GM19351 (cell line): Measurements from ENCODE around the gene SEMA5A.
"Not testable (repeated sequence)": the region's sequence is repeated elsewhere in the genome, so short reads cannot be mapped to it uniquely, and the experiment has no call there.

ENCODE experiments used
- ATAC-seq: cut with Tn5 transposase; IDR thresholded peaks from one replicate; pipeline ENCODE4 v1.9.1; 2021; ENCODE audit warnings: mild to moderate bottlenecking, moderate library complexity; ENCODE audit not compliant: unreplicated experiment

SEMA5A gene

DNA sequence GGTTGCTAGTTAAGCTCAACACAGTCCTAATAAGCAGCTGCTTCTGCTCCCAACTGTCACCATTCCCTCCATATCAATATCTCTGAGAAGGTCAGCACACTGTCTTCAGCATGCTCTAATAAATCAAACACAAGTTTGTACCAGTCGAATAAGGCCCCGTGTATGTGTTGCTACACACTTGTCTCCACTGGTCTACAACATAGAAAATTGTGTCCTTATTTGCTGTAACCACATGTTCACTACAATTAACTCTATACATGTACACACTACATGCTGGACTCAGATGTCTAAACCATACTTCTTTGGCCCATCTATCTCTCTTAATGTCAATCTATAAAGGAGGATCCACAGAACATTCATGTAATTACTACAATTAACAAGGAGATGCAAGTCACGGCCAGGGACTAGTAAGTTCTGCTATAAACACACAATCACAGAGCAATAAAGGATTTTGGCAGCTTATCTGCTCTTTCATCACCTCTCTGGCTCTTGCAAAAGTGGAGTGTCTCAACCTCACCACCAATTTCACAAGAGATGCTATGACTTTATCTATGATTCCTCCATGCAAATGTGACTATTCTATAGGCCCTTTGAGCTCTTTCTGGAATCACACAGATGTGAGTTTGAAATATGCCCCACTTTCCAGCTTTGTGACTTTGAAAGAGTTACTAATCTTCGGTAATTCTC is 143.9 kb downstream of the SEMA5A start:
- ATAC-seq: no peak

DNA sequence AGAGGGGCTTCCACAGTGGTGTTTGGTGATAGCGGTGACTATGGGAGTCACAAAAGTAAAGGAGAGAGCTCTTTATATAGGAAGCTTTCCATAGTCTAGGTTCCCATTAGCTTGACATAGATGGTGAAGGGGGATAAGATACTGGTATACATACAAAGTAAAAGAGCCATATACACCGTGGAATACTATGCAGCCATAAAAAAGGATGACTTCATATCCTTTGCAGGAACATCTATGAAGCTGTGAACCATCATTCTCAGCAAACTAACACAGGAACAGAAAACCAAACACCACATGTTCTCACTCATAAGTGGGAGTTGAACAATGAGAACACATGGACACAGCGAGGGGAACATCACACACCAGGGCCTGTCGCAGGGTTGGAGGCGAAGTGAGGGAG is 146.1 kb downstream of the SEMA5A start:
- not testable (repeated sequence) for ATAC-seq

DNA sequence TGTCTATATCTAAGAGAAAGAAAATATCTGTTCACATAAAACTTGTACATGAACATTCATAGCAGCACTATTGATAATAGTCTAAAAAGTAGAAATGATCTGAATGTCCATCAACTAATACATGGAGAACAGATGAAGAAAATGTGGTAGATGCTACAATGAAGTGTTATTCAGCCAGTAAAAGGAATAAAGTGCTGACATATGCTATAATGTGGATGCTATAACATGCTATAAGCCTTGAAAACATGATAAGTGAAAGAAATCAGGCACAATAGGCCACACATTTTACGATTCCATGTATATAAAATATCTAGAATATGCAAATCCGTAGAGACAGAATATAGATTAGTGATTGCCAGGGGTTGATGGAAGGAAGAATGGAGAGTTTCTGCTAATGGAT is 146.8 kb downstream of the SEMA5A start:
- ATAC-seq: no peak

- no peak for ATAC-seq
Observed at GRCh38 chr5:9398227-9398626, 147.6 kb downstream of the SEMA5A start.

- no peak for ATAC-seq
Observed at GRCh38 chr5:9396285-9396770, 149.5 kb downstream of the SEMA5A start.

DNA sequence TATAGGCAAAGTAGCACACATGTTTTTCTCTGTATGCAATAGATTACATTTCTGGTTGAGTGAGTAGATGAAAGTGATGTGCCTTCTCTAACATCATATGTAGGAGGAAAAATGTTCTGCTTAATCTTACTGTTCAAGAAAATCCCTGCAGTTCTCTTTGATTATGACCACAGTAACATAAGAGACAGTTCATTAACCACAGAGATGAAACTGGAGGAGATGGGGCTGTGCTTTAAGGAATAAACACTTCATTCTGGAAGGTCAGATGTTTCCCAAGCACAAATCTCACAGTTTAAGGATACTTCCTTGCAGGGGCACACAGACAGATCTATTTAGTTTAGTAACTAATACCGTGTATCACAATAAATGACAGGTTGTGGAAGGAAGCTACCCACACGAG is 150.2 kb downstream of the SEMA5A start:
- no peak for ATAC-seq

DNA sequence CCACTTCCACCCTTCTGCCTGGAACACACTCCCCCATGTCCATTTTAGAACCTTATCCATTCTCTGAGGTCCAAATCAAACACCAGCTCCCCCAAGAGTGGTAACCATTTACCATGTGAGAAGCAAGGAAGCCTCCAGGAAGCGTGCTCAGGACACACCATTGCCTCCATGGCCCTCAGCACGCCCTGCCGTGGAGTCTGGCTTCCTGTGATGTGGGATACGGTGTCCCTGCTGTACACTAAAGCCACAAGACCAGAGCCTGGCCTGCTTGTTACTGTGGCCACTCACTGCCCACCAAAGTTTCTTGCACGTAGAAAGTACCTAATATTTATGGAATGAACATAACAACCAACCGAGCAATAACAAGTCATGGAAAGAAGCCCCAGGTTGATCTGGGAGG is 151.7 kb downstream of the SEMA5A start:
- no peak for ATAC-seq

DNA sequence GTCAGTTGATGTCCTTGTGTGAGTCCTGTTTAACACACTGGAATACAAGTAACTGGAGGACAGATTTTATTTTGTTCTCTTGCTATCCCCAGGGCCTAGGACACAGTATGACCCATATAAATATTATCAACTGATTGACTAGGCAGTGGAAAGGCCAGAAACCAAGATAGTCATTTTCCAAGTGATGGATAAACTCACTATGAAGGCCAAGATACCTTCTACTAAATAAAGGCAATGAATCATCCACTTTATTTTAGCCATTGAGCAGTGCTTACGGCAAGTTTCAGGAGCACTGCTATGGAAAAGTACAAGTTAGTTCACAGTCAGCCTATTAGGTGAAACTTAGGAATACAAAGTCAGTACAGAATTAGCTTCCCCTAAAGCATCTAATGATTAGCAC is 153.2 kb downstream of the SEMA5A start:
- no peak for ATAC-seq

- ATAC-seq: no peak
Observed at GRCh38 chr5:9391080-9391479, 154.8 kb downstream of the SEMA5A start.

GRCh38 chr5:9390113-9390512 is 155.8 kb downstream of the SEMA5A start:
- no peak for ATAC-seq

GRCh38 chr5:9388941-9389674 is 156.8 kb downstream of the SEMA5A start:
- ATAC-seq: no peak

DNA sequence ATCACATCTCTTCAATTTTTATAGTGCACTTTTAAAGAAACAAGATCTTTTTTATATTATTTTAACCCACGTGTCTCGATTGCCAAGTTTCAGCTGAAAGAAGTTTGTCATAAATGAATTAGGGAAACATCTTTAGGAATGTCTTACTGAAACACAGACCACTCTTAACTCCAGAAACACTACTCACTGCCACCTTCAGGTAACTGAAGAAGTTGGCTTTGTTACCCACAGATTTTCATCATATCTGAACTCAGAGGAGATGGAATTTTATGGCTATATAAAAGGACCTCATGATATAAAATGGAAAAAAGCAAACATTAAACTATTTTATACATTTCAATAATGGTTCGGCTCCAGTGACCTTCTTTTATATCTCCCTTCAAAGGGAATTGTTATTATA is 158.0 kb downstream of the SEMA5A start:
- no peak for ATAC-seq

DNA sequence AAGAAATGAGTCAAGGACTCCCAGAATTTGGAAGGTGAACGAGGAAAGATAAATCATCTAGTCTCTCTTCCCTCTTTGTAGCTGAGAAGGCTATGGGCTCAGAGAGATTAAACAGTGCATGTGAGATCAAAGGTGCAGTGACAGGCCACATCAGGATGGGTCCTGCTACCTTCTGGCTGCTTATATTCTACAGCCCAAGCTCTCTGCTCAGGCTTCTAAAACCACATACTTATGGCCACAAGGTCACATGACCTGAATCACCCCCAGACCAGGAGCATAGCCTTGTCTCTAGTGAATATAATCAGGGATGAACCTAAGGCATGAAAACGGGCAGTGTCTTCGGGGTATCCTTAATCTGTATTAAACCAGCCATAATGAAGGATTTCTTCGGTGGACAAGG is 158.9 kb downstream of the SEMA5A start:
- ATAC-seq: no peak

- ATAC-seq: no peak
Observed at GRCh38 chr5:9382522-9382921, 163.4 kb downstream of the SEMA5A start.

DNA sequence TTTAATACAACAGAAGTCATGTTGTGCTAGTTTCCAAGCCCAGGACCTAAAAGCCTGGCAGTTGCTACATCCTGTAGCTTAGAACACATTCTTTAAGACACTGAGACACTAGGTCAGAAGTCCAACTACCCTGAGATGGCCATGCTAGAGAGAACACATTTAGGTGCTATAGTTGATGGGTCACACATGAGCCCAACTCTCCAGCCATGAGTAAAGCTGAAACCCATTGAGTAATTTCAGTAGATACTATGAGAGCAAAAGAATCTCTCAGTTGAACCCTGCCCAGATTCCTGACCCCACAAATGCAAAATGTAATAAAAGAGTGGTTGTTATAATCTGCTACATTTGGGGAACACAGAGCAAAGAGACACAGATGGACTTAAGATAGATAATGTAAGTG is 164.4 kb downstream of the SEMA5A start:
- peak; percentile 95 for ATAC-seq

GRCh38 chr5:9380109-9380508 is 165.8 kb downstream of the SEMA5A start:
- ATAC-seq: no peak

DNA sequence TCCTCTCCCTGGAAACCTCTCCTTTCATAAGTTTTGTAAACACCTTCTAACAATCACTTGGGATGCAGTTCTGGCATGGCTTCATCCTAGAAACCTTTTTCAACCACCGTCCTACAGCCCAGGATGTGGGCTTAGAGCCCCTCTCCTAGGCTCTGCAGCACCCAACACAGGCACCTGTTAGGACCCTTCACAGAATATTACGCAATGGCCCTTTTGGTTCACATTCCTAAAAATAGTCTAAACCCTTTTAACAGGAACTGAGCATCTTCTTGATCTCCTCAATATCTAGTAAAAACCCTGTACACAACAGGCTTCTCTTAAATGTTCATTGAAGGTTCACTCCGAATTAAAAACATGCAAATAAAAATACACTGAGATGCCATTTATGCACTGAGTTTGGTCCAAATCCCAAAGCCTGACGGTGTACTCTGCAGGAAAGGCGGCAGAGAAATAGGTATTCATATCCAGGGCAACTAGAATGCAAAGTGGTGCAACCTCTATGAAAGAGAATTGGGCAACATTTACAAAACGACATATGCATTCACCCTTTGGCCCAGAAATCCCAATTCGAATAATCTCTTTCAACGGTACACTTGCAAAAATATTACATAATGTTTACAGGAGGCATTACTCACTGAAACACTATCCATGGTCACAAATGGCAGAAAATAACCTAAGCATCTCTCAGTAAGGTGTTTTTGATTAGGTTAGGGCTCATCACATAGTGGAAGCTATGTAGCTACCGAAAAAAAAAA is 169.3 kb downstream of the SEMA5A start:
- no peak for ATAC-seq

- ATAC-seq: no peak
Observed at GRCh38 chr5:9375756-9376155, 170.1 kb downstream of the SEMA5A start.

GRCh38 chr5:9374025-9374424 is 171.8 kb downstream of the SEMA5A start:
- ATAC-seq: no peak

- ATAC-seq: no peak
Observed at GRCh38 chr5:9373571-9373970, 172.3 kb downstream of the SEMA5A start.

DNA sequence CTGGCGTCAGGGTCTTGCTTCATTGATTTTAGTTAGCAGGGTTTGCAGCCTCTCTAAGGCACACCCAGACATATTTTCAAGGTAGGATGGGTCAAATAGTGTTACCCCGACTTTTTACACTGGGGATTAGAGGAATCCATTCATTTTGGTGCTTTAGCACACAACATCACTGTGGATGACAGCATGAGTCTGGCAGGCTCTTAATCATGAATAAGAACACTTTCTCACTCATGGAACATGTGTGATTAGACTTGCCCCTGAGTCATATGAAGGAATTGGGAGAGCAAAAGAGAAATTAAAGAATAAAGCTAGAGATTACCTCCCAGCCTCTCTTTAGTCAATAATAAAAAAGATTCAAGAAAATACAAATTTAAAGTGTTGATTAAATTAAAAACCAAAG is 175.6 kb downstream of the SEMA5A start:
- no peak for ATAC-seq

GRCh38 chr5:9365512-9365911 is 180.4 kb downstream of the SEMA5A start:
- no peak for ATAC-seq
